K562 (cell line): ENCODE measurements around the gene ZNF239. TPM values are rescaled to one million over a fixed set of nuclear protein-coding genes. Genes with fewer than 3 reads are reported as not detected.
"Not testable (repeated sequence)": the region's sequence is repeated elsewhere in the genome, so short reads cannot be mapped to it uniquely, and the experiment has no call there.

Source experiments
- ATAC-seq: fragments of 200-7000 bp; cut with Tn5 transposase; 3 replicates; pipeline ENCODE4 v1.9.1; 2020; ENCODE audit warnings: moderate library complexity
- BruUV-seq: library from RNA; stranded (reverse); fragments of 400-500 nt; replicated peaks from 2 replicates; lab custom pipeline; 2021; lab: Mats Ljungman, UMichigan
- CTCF ChIA-PET: fragments of 300-600 bp; formaldehyde crosslinking; extraction: SDS; loops from one replicate; lab custom pipeline; 2021; ENCODE audit warnings: low intra/inter-chr PET ratio; lab: Yijun Ruan, JAX
- POLR2A ChIA-PET: fragments of 300-600, 350-650 bp; sonication (Branson Sonifier 250); formaldehyde crosslinking; extraction: SDS; loops from one replicate; lab custom pipeline; 2021; ENCODE audit warnings: antibody characterized with exemption, inconsistent platforms; lab: Yijun Ruan, JAX
- DNase-seq, 4 experiments: peaks; one replicate each; pipeline versions ENCODE4 v3.0.0 to v3.0.0-alpha.2; 2011 to 2018; ENCODE audit warnings: low spot score in 3 of 4, mixed read lengths in 3 of 4; ENCODE audit errors: extremely low read depth in 1 of 4
- FAIRE-seq: peaks from 2 replicates; lab custom pipeline; 2011; peaks lifted over from hg19 to GRCh38; lab: Jason Lieb, UNC
- H2AFZ ChIP-seq: 2 replicates; pipeline ENCODE4 v1.6.0; 2011; ENCODE audit warnings: low read depth, low read length, control low read depth, inconsistent platforms
- H3K27ac ChIP-seq: fragments of 200-600 bp; 3 replicates; pipeline ENCODE4 v1.8.0; 2011; ENCODE audit warnings: low read depth, mild to moderate bottlenecking, control low read depth, inconsistent platforms, low read length, moderate library complexity, mixed read lengths; ENCODE audit errors: extremely low read depth
- H3K27me3 ChIP-seq, 2 experiments: fragments of 300-600 bp in 1 of 2; 2 replicates in 1 of 2; 3 replicates in 1 of 2; pipeline versions ENCODE4 v1.6.0 to v1.8.0; 2011; ENCODE audit warnings: inconsistent platforms in 2 of 2, low read length in 2 of 2, mild to moderate bottlenecking in 1 of 2, mixed read lengths in 1 of 2, moderate library complexity in 1 of 2; ENCODE audit not compliant: control insufficient read depth in 2 of 2, insufficient read depth in 2 of 2
- H3K36me3 ChIP-seq: fragments of 300-600 bp; 3 replicates; pipeline ENCODE4 v1.8.0; 2011; ENCODE audit warnings: mild to moderate bottlenecking, low read length, inconsistent platforms; ENCODE audit not compliant: control insufficient read depth, insufficient read depth
- H3K4me1 ChIP-seq, 2 experiments: fragments of 200-600 bp in 1 of 2; replicated peaks in 1 of 2; 2 replicates in 1 of 2; 3 replicates in 1 of 2; pipeline versions ENCODE4 v1.5.1 to v1.8.0; 2011; ENCODE audit warnings: inconsistent platforms in 2 of 2, low read length in 2 of 2, mild to moderate bottlenecking in 1 of 2, mixed read lengths in 1 of 2, moderate library complexity in 1 of 2; ENCODE audit not compliant: control insufficient read depth in 2 of 2, insufficient read depth in 2 of 2
- H3K4me2 ChIP-seq: 2 replicates; pipeline ENCODE4 v1.6.1; 2011; ENCODE audit warnings: low read length, control low read depth, inconsistent platforms, mixed read lengths; ENCODE audit not compliant: insufficient read depth
- H3K4me3 ChIP-seq: fragments of 200-600 bp; sonication (generic), shearing (Covaris generic); 2 replicates; pipeline ENCODE4 v1.5.1; 2016; ENCODE audit warnings: control low read depth, inconsistent platforms
- H3K79me2 ChIP-seq: fragments of 200-600 bp; 3 replicates; pipeline ENCODE4 v1.8.0; 2011; ENCODE audit warnings: low read length, inconsistent platforms; ENCODE audit not compliant: control insufficient read depth, insufficient read depth
- H3K9ac ChIP-seq, 2 experiments: 2 replicates each; pipeline versions ENCODE4 v1.6.0 to v1.6.1; 2011; ENCODE audit warnings: low read depth in 2 of 2, low read length in 2 of 2, control low read depth in 1 of 2, inconsistent platforms in 1 of 2, mild to moderate bottlenecking in 1 of 2, mixed read lengths in 1 of 2; ENCODE audit not compliant: insufficient read depth in 1 of 2
- H3K9me1 ChIP-seq: one replicate; pipeline ENCODE4 v1.6.0; 2011; ENCODE audit warnings: inconsistent platforms, mild to moderate bottlenecking, low read length, moderate library complexity; ENCODE audit not compliant: control insufficient read depth, insufficient read depth
- H3K9me3 ChIP-seq: replicated peaks from 2 replicates; pipeline ENCODE4 v1.5.1; 2011; ENCODE audit warnings: low read depth, low read length, inconsistent platforms; ENCODE audit not compliant: control insufficient read depth, insufficient read depth
- H4K20me1 ChIP-seq: replicated peaks from 2 replicates; pipeline ENCODE4 v1.6.1; 2011; ENCODE audit warnings: low read length, inconsistent platforms, mixed read lengths; ENCODE audit not compliant: control insufficient read depth, insufficient read depth
- HMGN3 ChIP-seq: IDR thresholded peaks from 2 replicates; pipeline ENCODE4 v1.6.1; 2011; ENCODE audit warnings: borderline replicate concordance, low read depth, mild to moderate bottlenecking, mixed read lengths, low read length; ENCODE audit not compliant: insufficient read length; ENCODE audit errors: extremely low read depth
- ZNF75A ChIP-seq: fragments of 450-650 bp; formaldehyde crosslinking; IDR thresholded peaks from 2 replicates; pipeline ENCODE4 v1.4.0; 2020; ENCODE audit warnings: mild to moderate bottlenecking
- WGBS: fragments of 100-300 bp; shearing (Covaris generic); methylation state at CpG from one replicate; pipeline ENCODE4 v1.1.6; 2016; ENCODE audit warnings: low coverage, mixed read lengths; ENCODE audit not compliant: insufficient coverage; ENCODE audit errors: missing lambda C conversion rate; 5-methylcytosine and 5-hydroxymethylcytosine counted together
- in situ Hi-C: fragments of 300-500 bp; cut with MboI; formaldehyde crosslinking; loops from 4 replicates; pipeline ENCODE4 v1.15.0; 2018; ENCODE audit warnings: inconsistent platforms, mixed read lengths
- intact Hi-C: fragments of 100-400 bp; cut with micrococcal nuclease; formaldehyde crosslinking; loops from 2 replicates; pipeline ENCODE4 v1.14.2; 2022
- polyA plus RNA-seq, 8 experiments: library from polyadenylated mRNA; depleted of rRNA in 4 of 8; stranded (reverse) in 5 of 8; unstranded in 3 of 8; fragments of >200 nt; fragmentation: Nextera tagmentation in 2 of 8; fragmentation: Illumina TruSeq in 1 of 8; extraction: Ambion mirVana in 2 of 8; extraction: Trizol in 1 of 8; gene quantifications; 2 replicates each; pipeline versions ENCODE4 v1.2.1 to v1.2.3, GENCODE V29; 2011 to 2014; ENCODE audit warnings: inconsistent platforms in 1 of 8, missing spikeins in 1 of 8
- total RNA-seq, 7 experiments: library from RNA; depleted of rRNA in 6 of 7; stranded (reverse); fragments of >200 nt in 6 of 7; fragmentation: Illumina TruSeq in 2 of 7; extraction: Trizol in 2 of 7; gene quantifications; 2 replicates each; pipeline versions ENCODE4 v1.2.1 to v1.2.3, GENCODE V29; 2011 to 2021; ENCODE audit warnings: low replicate concordance in 1 of 7

Gene ZNF239
- total and polyA plus RNA-seq, 9 of the 15 experiments (the other 6 are each of a cell fraction or from before 2014, with no cell fraction given), result 13.7 to 26.7 (median 23.4) TPM

DNA sequence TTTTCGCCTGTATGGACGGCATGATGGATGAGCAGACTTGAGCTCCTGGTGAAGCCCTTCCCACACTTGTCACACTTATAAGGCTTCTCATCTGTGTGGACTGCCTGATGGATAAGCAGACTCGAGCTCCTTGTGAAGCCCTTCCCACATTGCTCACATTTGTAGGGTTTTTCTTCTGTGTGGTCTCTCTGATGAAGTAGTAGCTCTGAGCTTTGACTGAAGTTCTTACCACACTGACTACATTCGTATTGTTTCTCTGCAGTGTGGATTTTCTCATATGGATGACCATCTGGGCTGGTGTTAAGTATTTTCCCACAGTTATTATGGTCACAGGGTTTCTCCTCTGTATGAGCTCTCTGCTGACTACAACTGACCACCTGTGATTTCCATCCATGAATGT lies 17.2 kb downstream of the ZNF239 start:
- H3K4me1 ChIP-seq, result no peaks in the 10 kb centered on the region
- no peak overlapping the region for H2AFZ ChIP-seq
- no peak for TF ChIP-seq HMGN3
- TF ChIP-seq ZNF75A (CRISPR knock-in tag), result peak; percentile 81
- H4K20me1 ChIP-seq, result no peaks in the 10 kb centered on the region
- POLR2A ChIA-PET, result interaction anchor here (0.9 kb wide), 1 partner anchor 10 kb away, joined by 3 read pairs; no protein-coding TSS in a partner anchor
- WGBS, result 95% methylated on average over 4 of the region's 4 CpGs
- no peak for FAIRE-seq
- ATAC-seq, result no peak
- H3K36me3 ChIP-seq, result peaks cover 55% of the 10 kb centered on the region
- DNase-seq, result no peak
- BruUV-seq, result no TSS peak
- in situ Hi-C loops (no loop called here), intact Hi-C loops (no loop called here)
- H3K4me3 ChIP-seq, result no peak overlapping the region
- H3K27ac ChIP-seq, result no peak overlapping the region
- no peak overlapping the region for H3K4me2 ChIP-seq
- H3K9me1 ChIP-seq, result no peaks in the 10 kb centered on the region
- no peaks in the 10 kb centered on the region for H3K27me3 ChIP-seq
- H3K9ac ChIP-seq, result no peak overlapping the region
- CTCF ChIA-PET, result no interaction called here
- no peaks in the 10 kb centered on the region for H3K79me2 ChIP-seq
- H3K9me3 ChIP-seq, result peaks cover 40% of the 10 kb centered on the region

DNA sequence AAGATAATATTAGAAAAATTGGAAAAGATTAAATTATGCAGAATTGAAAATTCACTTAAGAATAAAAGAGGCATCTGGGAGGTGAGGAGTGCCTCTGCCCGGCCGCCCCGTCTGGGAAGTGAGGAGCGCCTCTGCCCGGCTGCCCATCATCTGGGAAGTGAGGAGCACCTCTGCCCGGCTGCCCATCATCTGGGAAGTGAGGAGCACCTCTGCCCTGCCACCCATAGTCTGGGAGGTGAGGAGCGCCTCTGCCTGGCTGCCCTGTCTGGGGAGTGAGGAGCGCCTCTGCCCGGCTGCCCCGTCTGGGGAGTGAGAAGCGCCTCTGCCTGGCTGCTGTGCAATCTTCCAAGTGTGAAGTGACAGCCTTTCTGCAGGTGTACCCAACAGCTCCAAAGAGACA lies 30.7 kb downstream of the ZNF239 start:
- CTCF ChIA-PET, DNase-seq, H3K4me2 ChIP-seq, FAIRE-seq, H3K4me3 ChIP-seq, H3K27me3 ChIP-seq, H3K27ac ChIP-seq, H3K9ac ChIP-seq, BruUV-seq, H2AFZ ChIP-seq, intact Hi-C loops, ATAC-seq, in situ Hi-C loops, H3K79me2 ChIP-seq, H3K9me3 ChIP-seq, H3K4me1 ChIP-seq, H3K36me3 ChIP-seq, H4K20me1 ChIP-seq, POLR2A ChIA-PET, H3K9me1 ChIP-seq: not testable (repeated sequence)
- 14% methylated on average over 11 of the region's 11 CpGs for WGBS
